ENCODE measurements around the gene HEATR3. TPM values are rescaled to one million over a fixed set of nuclear protein-coding genes. Genes with fewer than 3 reads are reported as not detected.
A peak's percentile ranks its signal among the peaks of the same experiment; 100 is the strongest.

HEATR3 gene
- total RNA-seq, 2 experiments from 2014 or later: 22.2 to 28.7 TPM

DNA sequence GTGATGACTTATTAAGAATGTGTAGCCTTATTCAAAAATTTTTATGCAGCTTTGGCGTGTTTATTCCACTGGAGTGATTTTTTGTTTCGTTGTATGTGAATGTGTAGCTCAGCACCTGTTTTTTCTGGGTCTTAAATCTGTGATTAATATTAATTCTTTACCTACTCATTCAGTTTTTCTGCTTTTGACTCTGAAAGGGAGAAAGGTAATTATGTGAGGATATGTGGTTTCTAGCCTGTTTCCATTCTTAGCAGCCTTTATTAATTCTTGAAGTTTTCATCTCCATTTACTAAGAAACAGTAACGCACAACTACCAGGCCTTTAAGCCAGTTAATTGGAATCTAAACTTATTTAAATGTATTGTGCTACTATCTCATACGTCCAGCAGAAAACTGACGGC lies 7.0 kb downstream of the HEATR3 start:
- ATAC-seq: peak; percentile 39
- Mint-ChIP-seq H3K27ac (peak overlapping the region; percentile 23), H3K27me3 (no peaks in the 10 kb centered on the region), H3K36me3 (ENCODE audit: low read depth) (peaks cover 45% of the 10 kb centered on the region), H3K4me3 (no peak overlapping the region), H3K9me3 (ENCODE audit: low read depth) (no peaks in the 10 kb centered on the region), H3K4me1 (peaks cover 41% of the 10 kb centered on the region)
- ChIA-PET CTCF (interaction anchor here (0.7 kb wide), 1 partner anchor 48 kb away, joined by 3 read pairs; the partner anchor contains the start of gene CNEP1R1), POLR2A (no interaction called here)
- no peak for DNase-seq
- intact Hi-C loops (cut with DNase I, micrococcal nuclease): no loop called here

DNA sequence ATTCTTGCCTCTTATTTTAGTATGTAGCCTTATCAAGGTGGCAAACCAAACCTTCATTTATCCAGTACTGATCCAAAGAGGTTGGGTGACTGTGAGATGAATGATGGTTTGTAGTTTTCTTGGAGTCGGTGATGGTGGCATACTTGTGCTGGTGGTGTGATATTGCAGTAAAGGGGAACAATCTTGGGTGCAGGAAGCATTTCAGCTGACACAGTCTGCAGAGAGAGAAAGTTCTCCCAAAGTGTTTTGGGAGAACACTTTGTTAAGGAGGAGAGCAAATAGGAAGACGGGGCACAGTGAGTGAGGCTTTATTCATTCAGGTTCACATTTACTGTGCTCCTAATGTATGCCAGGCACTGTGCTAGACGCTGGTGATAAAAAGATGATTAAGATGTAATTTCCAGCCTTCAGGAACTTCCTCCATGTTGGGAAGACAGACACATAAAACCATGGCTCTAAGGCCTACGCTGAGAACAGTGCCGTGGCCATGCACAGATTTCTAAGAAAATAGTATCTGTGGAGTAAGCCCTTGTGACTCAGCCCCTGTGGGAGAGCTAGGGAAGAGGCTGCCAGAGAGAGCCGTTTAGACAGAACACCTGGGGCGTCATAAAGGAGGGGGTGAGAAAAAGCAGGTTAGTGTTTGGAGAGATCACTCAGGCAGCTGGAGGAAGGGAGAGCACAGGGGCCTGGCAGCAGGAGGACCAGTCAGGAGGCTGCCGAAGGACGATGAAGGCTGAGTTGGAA lies 13.8 kb downstream of the HEATR3 start:
- ChIA-PET CTCF (no interaction called here), POLR2A (no interaction called here)
- intact Hi-C loops (cut with DNase I, micrococcal nuclease): no loop called here
- Mint-ChIP-seq H3K27me3 (no peaks in the 10 kb centered on the region), H3K9me3 (ENCODE audit: low read depth) (no peaks in the 10 kb centered on the region), H3K27ac (no peak overlapping the region), H3K36me3 (ENCODE audit: low read depth) (peaks cover 47% of the 10 kb centered on the region), H3K4me1 (peaks cover 14% of the 10 kb centered on the region), H3K4me3 (no peak overlapping the region)
- ATAC-seq: no peak
- no peak for DNase-seq

DNA sequence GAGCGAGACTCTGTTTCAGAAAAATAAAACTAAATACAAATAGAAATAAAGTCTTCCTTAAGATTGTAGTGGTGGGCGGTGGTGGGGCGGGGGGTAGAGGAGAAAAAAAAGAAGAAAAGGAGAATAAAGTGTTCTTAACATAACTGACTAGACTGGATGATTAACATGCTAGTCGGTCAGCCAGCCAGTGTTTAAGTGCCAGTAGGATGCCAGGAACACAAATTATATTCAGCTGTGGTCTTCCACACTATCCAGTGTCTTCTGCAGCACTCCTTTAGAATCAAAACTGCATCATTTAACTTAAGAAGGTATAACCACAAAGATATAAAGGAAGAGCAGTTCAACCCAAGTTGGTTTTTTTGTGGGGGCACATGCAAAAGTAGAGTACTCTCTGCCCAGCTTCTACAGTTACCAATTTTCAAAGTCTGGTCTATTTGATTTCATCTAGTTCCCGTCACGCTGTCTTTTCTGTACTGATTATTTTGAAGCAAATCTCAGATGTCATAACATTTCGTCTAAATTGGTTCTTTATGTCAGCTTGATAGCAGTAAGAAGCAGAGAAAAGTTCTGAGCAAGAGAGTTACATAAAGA lies 15.8 kb downstream of the HEATR3 start:
- no peak overlapping the region for H3K27ac Mint-ChIP-seq
- H3K4me1 Mint-ChIP-seq: peaks cover 12% of the 10 kb centered on the region
- DNase-seq (no peak), ATAC-seq (no peak)
- H3K27me3 Mint-ChIP-seq: no peaks in the 10 kb centered on the region
- intact Hi-C loops (cut with DNase I, micrococcal nuclease): no loop called here
- H3K9me3 Mint-ChIP-seq (ENCODE audit: low read depth): no peaks in the 10 kb centered on the region
- no peak overlapping the region for H3K4me3 Mint-ChIP-seq
- ChIA-PET CTCF (interaction anchor here (0.7 to 1.7 kb wide), 4 partner anchors 13 to 638 kb away, joined by 3 to 7 read pairs (median 6); no protein-coding TSS in a partner anchor), POLR2A (no interaction called here)
- peaks cover 47% of the 10 kb centered on the region for H3K36me3 Mint-ChIP-seq (ENCODE audit: low read depth)

DNA sequence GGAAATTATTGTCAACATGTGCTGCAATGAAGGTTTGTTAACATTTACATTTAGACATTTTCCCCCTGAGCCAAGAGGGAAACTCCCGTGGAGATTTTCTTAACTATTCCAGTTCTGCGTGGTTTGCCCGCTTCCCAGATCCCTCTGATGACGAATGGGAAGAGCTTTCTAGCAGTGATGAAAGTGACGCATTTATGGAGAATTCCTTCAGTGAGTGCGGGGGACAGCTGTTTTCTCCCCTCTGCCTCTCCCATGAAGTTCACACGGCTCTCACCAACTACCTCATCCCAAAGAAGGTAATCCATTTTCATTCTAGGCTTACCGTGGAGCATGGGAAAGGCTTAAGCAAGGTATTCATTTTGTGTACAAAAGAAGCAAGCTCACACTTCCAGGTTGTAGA lies 18.2 kb downstream of the HEATR3 start:
- H3K27ac Mint-ChIP-seq: no peak overlapping the region
- H3K9me3 Mint-ChIP-seq (ENCODE audit: low read depth): no peaks in the 10 kb centered on the region
- ChIA-PET POLR2A (no interaction called here), CTCF (interaction anchor here (1.0 to 1.4 kb wide), 3 partner anchors 82 to 271 kb away, joined by 3 to 4 read pairs (median 3); no protein-coding TSS in a partner anchor)
- no peak for ATAC-seq
- intact Hi-C loops (cut with DNase I, micrococcal nuclease): no loop called here
- no peaks in the 10 kb centered on the region for H3K27me3 Mint-ChIP-seq
- H3K36me3 Mint-ChIP-seq (ENCODE audit: low read depth): peaks cover 41% of the 10 kb centered on the region
- no peak overlapping the region for H3K4me3 Mint-ChIP-seq
- peaks cover 3% of the 10 kb centered on the region for H3K4me1 Mint-ChIP-seq
- no peak for DNase-seq

DNA sequence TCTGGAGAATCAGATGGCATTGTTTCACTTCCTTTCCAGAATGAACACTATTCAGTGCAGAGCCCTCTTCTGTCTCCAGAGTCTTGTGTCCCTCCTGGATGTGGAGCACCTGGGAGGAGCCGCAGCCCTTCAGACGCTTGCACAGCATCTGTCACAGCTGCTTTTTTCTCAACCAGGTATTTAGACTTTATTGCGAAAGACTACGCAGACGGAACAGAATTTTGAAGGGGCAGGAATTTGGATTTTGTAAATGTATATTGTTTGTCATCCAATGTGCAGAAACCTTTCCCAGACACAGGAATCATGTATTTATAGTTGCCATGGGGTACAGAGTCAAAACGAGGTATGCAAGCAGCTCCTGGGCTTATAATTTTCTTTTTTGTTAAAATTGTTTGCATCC lies 20.4 kb downstream of the HEATR3 start:
- POLR2A ChIA-PET: no interaction called here
- CTCF ChIA-PET: interaction anchor here (0.8 kb wide), 1 partner anchor 124 kb away, joined by 4 read pairs; no protein-coding TSS in a partner anchor
- intact Hi-C loops (cut with DNase I, micrococcal nuclease): no loop called here
- H3K4me1 Mint-ChIP-seq: no peaks in the 10 kb centered on the region
- H3K4me3 Mint-ChIP-seq: no peak overlapping the region
- H3K36me3 Mint-ChIP-seq (ENCODE audit: low read depth): peaks cover 32% of the 10 kb centered on the region
- H3K27me3 Mint-ChIP-seq: no peaks in the 10 kb centered on the region
- ATAC-seq (no peak), DNase-seq (no peak)
- no peak overlapping the region for H3K27ac Mint-ChIP-seq
- no peaks in the 10 kb centered on the region for H3K9me3 Mint-ChIP-seq (ENCODE audit: low read depth)

DNA sequence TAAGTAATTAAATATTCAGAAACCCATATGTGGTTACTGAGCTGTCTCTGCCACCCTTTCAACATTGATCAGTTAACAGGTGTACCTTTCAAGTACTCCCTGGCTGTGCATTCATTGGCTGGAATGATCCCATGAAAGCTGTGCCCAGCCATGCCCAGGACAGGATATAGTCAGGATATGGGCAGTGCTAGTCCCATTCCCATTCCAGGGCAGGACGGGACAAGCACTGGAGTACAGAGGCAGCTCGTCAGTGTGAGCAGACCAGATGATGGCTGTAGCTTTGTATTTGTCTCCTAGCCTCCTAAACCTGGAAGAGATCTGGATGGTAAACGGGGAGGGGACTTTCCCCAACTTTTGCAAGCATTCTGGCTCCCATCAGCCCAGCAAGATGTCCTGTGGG lies 22.5 kb downstream of the HEATR3 start:
- peaks cover 37% of the 10 kb centered on the region for H3K36me3 Mint-ChIP-seq (ENCODE audit: low read depth)
- CTCF ChIA-PET: no interaction called here

DNA sequence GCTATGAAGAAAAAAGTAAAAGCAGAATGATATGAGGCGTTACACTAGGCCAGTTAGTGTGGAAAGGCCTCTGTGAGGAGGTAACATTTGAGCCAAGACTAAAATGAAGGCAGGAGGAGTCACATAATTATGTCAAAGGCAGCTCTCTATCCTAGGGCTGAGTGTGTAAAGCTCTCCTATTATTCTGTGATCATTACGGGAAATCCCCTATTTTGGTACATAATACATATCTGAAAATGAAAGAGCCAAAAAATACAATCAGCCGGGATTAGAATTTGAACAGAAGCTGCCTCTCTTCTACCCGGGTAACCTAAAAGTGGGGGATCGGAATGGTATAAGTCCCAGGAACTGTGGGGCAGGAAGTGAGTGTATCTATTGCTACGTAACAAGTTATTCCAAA lies 27.1 kb downstream of the HEATR3 start:
- CTCF ChIA-PET: interaction anchor here (1.0 to 1.6 kb wide), 2 partner anchors 60 to 117 kb away, joined by 4 to 5 read pairs; no protein-coding TSS in a partner anchor
- Mint-ChIP-seq H3K4me1 (no peaks in the 10 kb centered on the region), H3K9me3 (ENCODE audit: low read depth) (no peaks in the 10 kb centered on the region), H3K27me3 (no peaks in the 10 kb centered on the region), H3K4me3 (no peak overlapping the region), H3K27ac (no peak overlapping the region), H3K36me3 (ENCODE audit: low read depth) (peaks cover 22% of the 10 kb centered on the region)
- ATAC-seq: no peak
- intact Hi-C loops (cut with DNase I, micrococcal nuclease): no loop called here
- POLR2A ChIA-PET: interaction anchor here (0.6 kb wide), 1 partner anchor 290 kb away, joined by 3 read pairs; no protein-coding TSS in a partner anchor
- DNase-seq: no peak

More for the DNA sequence above, 22.5 kb downstream of the HEATR3 start:
- Mint-ChIP-seq H3K4me1 (no peaks in the 10 kb centered on the region), H3K27ac (no peak overlapping the region), H3K9me3 (ENCODE audit: low read depth) (no peaks in the 10 kb centered on the region), H3K4me3 (no peak overlapping the region), H3K27me3 (no peaks in the 10 kb centered on the region)
- ATAC-seq (no peak), DNase-seq (no peak)
- intact Hi-C loops (cut with DNase I, micrococcal nuclease): no loop called here
- POLR2A ChIA-PET: no interaction called here

DNA sequence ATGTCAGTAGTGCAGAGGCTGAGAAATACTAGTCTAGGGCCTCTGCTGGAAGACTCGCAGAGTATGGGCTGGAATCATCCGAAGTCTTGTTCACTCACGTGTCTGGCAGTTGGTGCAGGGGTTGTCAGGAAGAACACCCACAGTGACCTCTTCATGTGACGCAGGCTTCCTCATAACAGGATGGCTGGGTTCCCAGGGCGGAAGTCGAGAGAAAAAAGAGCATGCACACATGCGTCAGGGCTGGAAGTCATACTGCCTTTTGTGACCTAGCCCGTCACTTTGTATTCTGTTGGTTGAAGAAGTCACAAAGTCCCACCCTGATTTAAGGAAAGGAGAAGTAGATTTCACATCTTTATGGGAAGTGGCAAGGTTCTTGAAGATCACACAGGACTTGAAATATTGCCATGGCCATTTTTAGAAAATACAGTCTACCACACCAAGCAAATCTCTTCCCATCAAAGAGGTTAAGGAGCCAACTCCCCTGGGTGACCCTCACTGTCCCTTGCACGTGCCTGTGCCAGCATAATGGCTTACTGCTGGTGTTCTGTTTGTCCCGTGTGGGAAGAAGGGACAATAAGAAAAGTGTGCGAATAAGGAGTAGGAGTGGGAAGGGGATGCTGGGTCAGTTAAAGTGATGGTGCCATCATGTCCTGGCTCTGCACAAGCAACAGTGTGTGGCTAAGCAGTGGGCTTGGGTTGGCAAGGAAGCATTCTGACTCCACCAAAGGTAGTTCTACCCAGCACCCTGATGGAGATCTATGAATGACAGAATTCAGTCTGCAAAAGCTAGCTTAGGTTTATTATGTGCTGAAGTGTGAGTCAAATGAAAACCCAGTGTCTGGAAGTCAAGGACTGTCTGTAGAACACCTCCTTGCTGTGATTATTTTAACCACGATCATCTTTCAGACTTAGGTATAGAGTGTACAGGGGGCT lies 28.1 kb downstream of the HEATR3 start:
- ChIA-PET CTCF (no interaction called here), POLR2A (no interaction called here)
- DNase-seq (peak; percentile 14), ATAC-seq (peak; percentile 76)
- H3K27me3 Mint-ChIP-seq: no peaks in the 10 kb centered on the region
- no peaks in the 10 kb centered on the region for H3K4me1 Mint-ChIP-seq
- no peak overlapping the region for H3K4me3 Mint-ChIP-seq
- H3K9me3 Mint-ChIP-seq (ENCODE audit: low read depth): no peaks in the 10 kb centered on the region
- intact Hi-C loops (cut with DNase I, micrococcal nuclease): no loop called here
- H3K36me3 Mint-ChIP-seq (ENCODE audit: low read depth): peaks cover 19% of the 10 kb centered on the region
- peak overlapping the region; percentile 12 for H3K27ac Mint-ChIP-seq

DNA sequence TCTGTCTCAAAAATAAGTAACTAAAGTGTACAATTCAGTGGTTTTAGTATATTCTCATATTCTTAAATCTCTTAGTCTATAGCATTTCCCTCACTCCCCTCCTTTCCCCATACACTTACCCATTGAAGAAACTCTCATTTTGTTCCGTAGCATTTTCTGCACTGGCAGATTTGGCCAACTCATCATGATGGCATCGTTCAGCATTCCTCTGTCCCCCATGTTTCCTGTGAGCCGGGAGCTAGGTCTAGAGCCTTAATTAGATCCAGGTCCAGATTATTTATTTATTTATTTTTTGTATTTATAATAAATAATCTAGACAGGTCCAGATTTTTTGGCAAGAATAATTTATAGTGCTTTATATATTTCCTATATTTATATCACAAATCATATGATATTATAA lies 31.0 kb downstream of the HEATR3 start:
- ChIA-PET POLR2A (no interaction called here), CTCF (interaction anchor here (0.7 to 1.8 kb wide), 2 partner anchors 114 to 706 kb away, joined by 3 to 6 read pairs; no protein-coding TSS in a partner anchor)
- Mint-ChIP-seq H3K4me1 (peaks cover 2% of the 10 kb centered on the region), H3K4me3 (no peak overlapping the region), H3K27me3 (no peaks in the 10 kb centered on the region), H3K9me3 (ENCODE audit: low read depth) (no peaks in the 10 kb centered on the region), H3K27ac (no peak overlapping the region), H3K36me3 (ENCODE audit: low read depth) (peaks cover 29% of the 10 kb centered on the region)
- intact Hi-C loops (cut with DNase I, micrococcal nuclease): no loop called here
- DNase-seq: no peak
- no peak for ATAC-seq

DNA sequence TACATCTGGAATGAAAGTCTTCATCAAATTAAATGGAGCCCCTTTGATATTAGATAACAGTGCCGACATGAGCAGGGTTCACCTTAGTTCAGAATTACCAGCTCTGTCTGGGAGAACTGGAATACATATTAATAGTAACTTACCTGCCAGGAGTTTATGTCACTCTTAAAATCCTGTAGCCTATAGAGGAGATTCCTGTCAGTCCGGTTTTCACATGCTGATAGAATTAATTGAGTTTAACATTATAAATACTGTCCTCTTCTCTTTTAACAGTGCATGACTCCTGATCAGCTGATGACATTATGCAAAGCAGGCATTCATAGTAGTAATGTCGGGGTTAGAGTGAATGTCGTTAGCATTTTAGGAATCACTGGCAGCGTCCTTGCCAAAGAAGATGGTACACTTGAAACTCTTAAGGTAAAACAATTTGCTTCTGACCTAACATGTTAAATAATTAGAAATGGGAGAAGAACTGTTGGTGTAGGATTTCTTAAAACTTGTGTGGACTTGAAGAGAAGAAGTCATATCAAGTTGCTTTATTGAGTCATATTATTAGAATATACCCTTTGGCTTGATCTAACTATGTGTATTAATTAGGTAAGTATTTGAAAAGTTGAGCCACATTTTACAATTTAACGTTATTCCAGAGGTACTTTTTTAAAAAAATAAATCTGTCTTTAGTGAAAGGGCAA lies 34.3 kb downstream of the HEATR3 start:
- H3K4me1 Mint-ChIP-seq: peaks cover 7% of the 10 kb centered on the region

More for the DNA sequence above, 34.3 kb downstream of the HEATR3 start:
- H3K27me3 Mint-ChIP-seq: no peaks in the 10 kb centered on the region
- H3K27ac Mint-ChIP-seq: no peak overlapping the region
- no peaks in the 10 kb centered on the region for H3K9me3 Mint-ChIP-seq (ENCODE audit: low read depth)
- ATAC-seq (no peak), DNase-seq (no peak)
- ChIA-PET POLR2A (no interaction called here), CTCF (interaction anchor here (0.9 to 1.2 kb wide), 2 partner anchors 18 to 75 kb away, joined by 3 to 5 read pairs; partner anchors contain the start of gene CNEP1R1)
- H3K4me3 Mint-ChIP-seq: no peak overlapping the region
- intact Hi-C loops (cut with DNase I, micrococcal nuclease): no loop called here
- peaks cover 36% of the 10 kb centered on the region for H3K36me3 Mint-ChIP-seq (ENCODE audit: low read depth)
